Endodermal cell (in vitro differentiated cells): Measurements from ENCODE around the gene RAPGEF1. TPM values are rescaled to one million over a fixed set of nuclear protein-coding genes. Genes with fewer than 3 reads are reported as not detected.
A peak's percentile ranks its signal among the peaks of the same experiment; 100 is the strongest.

Source experiments
- DNase-seq: peaks from one replicate; pipeline ENCODE4 v3.0.0-alpha.2; 2017
- H3K27ac ChIP-seq: 2 replicates; pipeline ENCODE4 v1.5.1; 2013; ENCODE audit warnings: mild to moderate bottlenecking, low read depth, low read length, moderate library complexity
- H3K27me3 ChIP-seq: 2 replicates; pipeline ENCODE4 v1.6.1; 2013; ENCODE audit warnings: mild to moderate bottlenecking, low read length, moderate library complexity; ENCODE audit not compliant: insufficient read depth, control insufficient read depth, poor library complexity, severe bottlenecking
- H3K36me3 ChIP-seq: 2 replicates; pipeline ENCODE4 v1.7.0; 2013; ENCODE audit warnings: mild to moderate bottlenecking, low read length, moderate library complexity; ENCODE audit not compliant: control insufficient read depth, insufficient read depth
- H3K4me1 ChIP-seq: one replicate; pipeline ENCODE4 v1.7.0; 2013; ENCODE audit warnings: low read length; ENCODE audit not compliant: control insufficient read depth, insufficient read depth
- H3K4me3 ChIP-seq: 2 replicates; pipeline ENCODE4 v1.5.1; 2013; ENCODE audit warnings: mild to moderate bottlenecking, low read length, moderate library complexity
- H3K9ac ChIP-seq: 2 replicates; pipeline ENCODE4 v1.6.1; 2013; ENCODE audit warnings: mild to moderate bottlenecking, low read length, moderate library complexity; ENCODE audit not compliant: poor library complexity, severe bottlenecking; ENCODE audit errors: extremely low read depth
- H3K9me3 ChIP-seq: 2 replicates; pipeline ENCODE4 v1.6.1; 2013; ENCODE audit warnings: mild to moderate bottlenecking, low read length, moderate library complexity; ENCODE audit not compliant: control insufficient read depth
- H3K27ac Mint-ChIP-seq: 2 replicates; pipeline ENCODE4 v1.8.0; 2020; ENCODE audit warnings: mixed read lengths
- H3K27me3 Mint-ChIP-seq: 2 replicates; pipeline ENCODE4 v1.8.0; 2021; ENCODE audit warnings: mild to moderate bottlenecking, mixed read lengths; ENCODE audit not compliant: insufficient read depth
- H3K36me3 Mint-ChIP-seq: 2 replicates; pipeline ENCODE4 v1.8.0; 2020; ENCODE audit warnings: low read depth, mixed read lengths
- H3K4me1 Mint-ChIP-seq: 2 replicates; pipeline ENCODE4 v1.8.0; 2020; ENCODE audit warnings: mixed read lengths
- H3K4me3 Mint-ChIP-seq: 2 replicates; pipeline ENCODE4 v1.8.0; 2020; ENCODE audit warnings: mild to moderate bottlenecking, moderate library complexity, mixed read lengths
- H3K9me3 Mint-ChIP-seq: 2 replicates; pipeline ENCODE4 v1.8.0; 2020; ENCODE audit warnings: mild to moderate bottlenecking, mixed read lengths
- WGBS, 2 experiments: methylation state at CpG; one replicate each; pipeline versions ENCODE4 v1.1.5 to v1.1.7; 2013; ENCODE audit warnings: missing lambda C conversion rate in 2 of 2, mixed read lengths in 1 of 2; ENCODE audit not compliant: insufficient coverage in 1 of 2, insufficient read length in 1 of 2; 5-methylcytosine and 5-hydroxymethylcytosine counted together
- total RNA-seq, 2 donors: library from RNA; stranded (reverse); fragmentation: NEBNext Ultra II Directional in 1 of 2; extraction: Animal tissue kit (Norgen Biotek cat#: 25700) in 1 of 2; gene quantifications; 2 replicates in 1 of 2; 3 replicates in 1 of 2; pipeline ENCODE4 v1.2.1, GENCODE V29; 2021
- TF ChIP-seq, protein P1 (sequence below): fragments of 200-600 bp; sonication (generic); conservative IDR thresholded peaks from 2 replicates; pipeline ENCODE4 v1.5.0; 2021; ENCODE audit warnings: antibody characterized with exemption, mild to moderate bottlenecking

RAPGEF1 gene
- total RNA-seq, 2 donors from 2014 or later, result 63.4 to 85.5 TPM

DNA sequence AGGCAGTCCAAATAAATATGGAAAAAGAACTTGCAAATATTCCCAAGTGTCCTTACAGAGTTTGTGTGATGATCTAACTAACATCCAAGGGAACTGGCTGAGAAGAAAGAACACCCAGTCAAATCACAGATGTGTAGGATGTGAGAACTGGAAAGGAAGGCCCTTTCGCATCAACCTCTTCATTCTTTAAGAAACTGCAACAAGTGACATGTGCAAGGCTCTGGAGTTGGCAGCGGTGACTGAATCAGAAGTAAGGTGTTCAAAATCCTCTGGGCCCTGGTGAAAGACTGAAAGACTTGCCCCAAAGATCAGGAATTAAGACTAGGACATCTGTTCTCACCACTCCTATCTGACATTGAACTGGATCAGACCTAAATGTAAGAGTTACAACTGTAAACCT is 88.7 kb downstream of the RAPGEF1 start:
- H3K4me3 ChIP-seq, result no peak overlapping the region
- peak overlapping the region; percentile 56 for H3K27ac Mint-ChIP-seq
- TF ChIP-seq, protein P1, sequence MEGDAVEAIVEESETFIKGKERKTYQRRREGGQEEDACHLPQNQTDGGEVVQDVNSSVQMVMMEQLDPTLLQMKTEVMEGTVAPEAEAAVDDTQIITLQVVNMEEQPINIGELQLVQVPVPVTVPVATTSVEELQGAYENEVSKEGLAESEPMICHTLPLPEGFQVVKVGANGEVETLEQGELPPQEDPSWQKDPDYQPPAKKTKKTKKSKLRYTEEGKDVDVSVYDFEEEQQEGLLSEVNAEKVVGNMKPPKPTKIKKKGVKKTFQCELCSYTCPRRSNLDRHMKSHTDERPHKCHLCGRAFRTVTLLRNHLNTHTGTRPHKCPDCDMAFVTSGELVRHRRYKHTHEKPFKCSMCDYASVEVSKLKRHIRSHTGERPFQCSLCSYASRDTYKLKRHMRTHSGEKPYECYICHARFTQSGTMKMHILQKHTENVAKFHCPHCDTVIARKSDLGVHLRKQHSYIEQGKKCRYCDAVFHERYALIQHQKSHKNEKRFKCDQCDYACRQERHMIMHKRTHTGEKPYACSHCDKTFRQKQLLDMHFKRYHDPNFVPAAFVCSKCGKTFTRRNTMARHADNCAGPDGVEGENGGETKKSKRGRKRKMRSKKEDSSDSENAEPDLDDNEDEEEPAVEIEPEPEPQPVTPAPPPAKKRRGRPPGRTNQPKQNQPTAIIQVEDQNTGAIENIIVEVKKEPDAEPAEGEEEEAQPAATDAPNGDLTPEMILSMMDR, result no peak
- peaks cover 20% of the 10 kb centered on the region for H3K36me3 Mint-ChIP-seq
- peaks cover 33% of the 10 kb centered on the region for H3K4me1 Mint-ChIP-seq
- no peaks in the 10 kb centered on the region for H3K27me3 ChIP-seq
- peaks cover 15% of the 10 kb centered on the region for H3K36me3 ChIP-seq
- no peaks in the 10 kb centered on the region for H3K9me3 ChIP-seq
- no peaks in the 10 kb centered on the region for H3K9me3 Mint-ChIP-seq
- H3K4me1 ChIP-seq, result no peaks in the 10 kb centered on the region
- DNase-seq, result no peak
- no peak overlapping the region for H3K27ac ChIP-seq
- WGBS, 2 experiments, result 100% methylated on average over 2 of the region's 2 CpGs
- no peaks in the 10 kb centered on the region for H3K27me3 Mint-ChIP-seq
- no peak overlapping the region for H3K4me3 Mint-ChIP-seq
- no peak overlapping the region for H3K9ac ChIP-seq

DNA sequence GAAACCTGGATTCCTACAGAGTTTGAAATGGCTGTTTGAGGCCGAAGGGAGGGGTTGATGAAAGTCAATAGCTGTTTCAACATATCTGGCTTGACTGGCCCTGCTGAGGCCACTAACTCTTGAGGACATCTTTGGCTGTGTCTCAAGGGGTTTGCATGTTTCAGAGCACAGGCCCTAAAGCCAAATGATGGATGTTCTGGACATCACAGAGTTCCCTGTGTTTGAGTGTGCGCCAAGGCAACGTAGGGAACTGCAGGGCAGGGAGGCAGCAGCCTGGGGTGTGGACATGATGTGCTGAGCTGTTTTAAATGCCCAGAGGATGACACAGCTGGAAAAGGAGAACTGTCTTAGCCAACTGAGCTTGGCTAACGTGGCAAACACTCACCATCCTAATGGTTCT is 89.6 kb downstream of the RAPGEF1 start:
- no peaks in the 10 kb centered on the region for H3K27me3 ChIP-seq
- Mint-ChIP-seq H3K4me3 (no peak overlapping the region), H3K27ac (peak overlapping the region; percentile 52), H3K36me3 (peaks cover 20% of the 10 kb centered on the region), H3K4me1 (peaks cover 29% of the 10 kb centered on the region), H3K27me3 (no peaks in the 10 kb centered on the region), H3K9me3 (no peaks in the 10 kb centered on the region)
- H3K9me3 ChIP-seq, result no peaks in the 10 kb centered on the region
- no peak overlapping the region for H3K27ac ChIP-seq
- DNase-seq, result no peak
- no peaks in the 10 kb centered on the region for H3K4me1 ChIP-seq
- H3K36me3 ChIP-seq, result peaks cover 15% of the 10 kb centered on the region
- TF ChIP-seq, protein P1, result no peak
- H3K9ac ChIP-seq, result no peak overlapping the region
- 90 to 98% methylated on average over 4 of the region's 4 CpGs for WGBS, 2 experiments
- H3K4me3 ChIP-seq, result no peak overlapping the region

DNA sequence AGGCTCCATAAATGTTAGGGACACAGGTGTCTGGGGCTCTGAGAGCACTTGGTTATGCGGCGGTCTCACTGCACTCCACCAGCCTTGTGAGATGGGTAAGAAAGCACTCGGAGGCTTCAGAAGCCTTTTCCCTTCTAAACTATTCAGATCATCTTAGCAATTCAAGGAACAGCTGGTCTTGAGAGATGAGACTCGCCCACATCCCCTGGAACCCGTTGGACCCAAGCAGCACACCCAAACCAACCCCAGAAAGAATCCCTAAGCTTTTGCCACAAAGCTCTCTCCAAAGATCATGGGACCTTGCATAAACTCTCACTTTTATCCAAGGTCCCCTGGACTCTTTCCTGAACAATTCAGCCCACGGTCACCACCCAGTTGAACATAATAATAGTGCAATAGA is 90.2 kb downstream of the RAPGEF1 start:
- Histone ChIP-seq H3K27me3 (no peaks in the 10 kb centered on the region), H3K27ac (no peak overlapping the region), H3K4me3 (no peak overlapping the region), H3K36me3 (peaks cover 15% of the 10 kb centered on the region), H3K9ac (no peak overlapping the region), H3K4me1 (no peaks in the 10 kb centered on the region), H3K9me3 (no peaks in the 10 kb centered on the region)
- H3K27me3 Mint-ChIP-seq, result no peaks in the 10 kb centered on the region
- H3K27ac Mint-ChIP-seq, result no peak overlapping the region
- DNase-seq, result no peak
- WGBS, 2 experiments, result 90 to 93% methylated on average over 3 to 6 of the region's 6 CpGs
- H3K9me3 Mint-ChIP-seq, result no peaks in the 10 kb centered on the region
- peaks cover 23% of the 10 kb centered on the region for H3K4me1 Mint-ChIP-seq
- TF ChIP-seq, protein P1, result no peak
- H3K4me3 Mint-ChIP-seq, result no peak overlapping the region
- peaks cover 25% of the 10 kb centered on the region for H3K36me3 Mint-ChIP-seq
